PC-3 (cell line): ENCODE data around the gene SDCBP2. TPM values are rescaled to one million over a fixed set of nuclear protein-coding genes. Genes with fewer than 3 reads are reported as not detected.

Experiments
- ATAC-seq: fragments of 200-7000 bp; cut with Tn5 transposase; 2 replicates; pipeline ENCODE4 v1.9.1; 2020; ENCODE audit warnings: mild to moderate bottlenecking, moderate library complexity
- BruUV-seq: library from RNA; stranded (reverse); fragments of 400-500 nt; replicated peaks from 2 replicates; lab custom pipeline; 2021; lab: Mats Ljungman, UMichigan
- CTCF ChIA-PET: fragments of 300-600 bp; sonication (Branson Sonifier 250); formaldehyde crosslinking; loops from one replicate; lab custom pipeline; 2022; ENCODE audit warnings: antibody characterized with exemption; lab: Charles Lee
- POLR2A ChIA-PET: fragments of 300-600 bp; sonication (Branson Sonifier 250); formaldehyde crosslinking; loops from one replicate; lab custom pipeline; 2022; ENCODE audit warnings: antibody characterized with exemption; ENCODE audit not compliant: unreplicated experiment; lab: Charles Lee
- DNase-seq: peaks from one replicate; pipeline ENCODE4 v3.0.0-alpha.2; 2015
- H2AFZ ChIP-seq: fragments of 300-600 bp; sonication (generic); 2 replicates; pipeline ENCODE4 v1.6.0; 2016; ENCODE audit warnings: antibody characterized with exemption, low read length
- H3F3A ChIP-seq: fragments of 300-600 bp; sonication (generic); one replicate; pipeline ENCODE4 v1.6.0; 2017; ENCODE audit warnings: antibody characterized with exemption, low read length, control low read depth, mild to moderate bottlenecking; ENCODE audit not compliant: unreplicated experiment
- H3K27ac ChIP-seq: fragments of 300-600 bp; sonication (generic); 2 replicates; pipeline ENCODE4 v1.5.1; 2016; ENCODE audit warnings: mild to moderate bottlenecking, low read length
- H3K27me3 ChIP-seq: fragments of 300-600 bp; sonication (generic); 2 replicates; pipeline ENCODE4 v1.6.1; 2016; ENCODE audit warnings: low read length, mixed read lengths
- H3K36me3 ChIP-seq: fragments of 300-600 bp; sonication (generic); 2 replicates; pipeline ENCODE4 v1.6.1; 2016; ENCODE audit warnings: low read depth, mixed run types, low read length, mixed read lengths
- H3K4me1 ChIP-seq: fragments of 300-600 bp; sonication (generic); 2 replicates; pipeline ENCODE4 v1.5.1; 2016; ENCODE audit warnings: low read length; ENCODE audit not compliant: insufficient read depth
- H3K4me2 ChIP-seq: fragments of 300-600 bp; sonication (generic); 2 replicates; pipeline ENCODE4 v1.6.0; 2016; ENCODE audit warnings: low read length
- H3K4me3 ChIP-seq: fragments of 300-600 bp; sonication (generic); 2 replicates; pipeline ENCODE4 v1.5.1; 2016; ENCODE audit warnings: mild to moderate bottlenecking, low read length, mixed read lengths
- H3K79me2 ChIP-seq: fragments of 300-600 bp; sonication (generic); 2 replicates; pipeline ENCODE4 v1.6.1; 2017; ENCODE audit warnings: low read length, mixed read lengths
- H3K9ac ChIP-seq: fragments of 300-600 bp; sonication (generic); 2 replicates; pipeline ENCODE4 v1.6.0; 2016; ENCODE audit warnings: mild to moderate bottlenecking, low read length
- H3K9me2 ChIP-seq: fragments of 300-600 bp; sonication (generic); replicated peaks from 2 replicates; pipeline ENCODE4 v1.6.1; 2016; ENCODE audit warnings: mixed run types, low read length, mixed read lengths
- H3K9me3 ChIP-seq: fragments of 300-600 bp; sonication (generic); 2 replicates; pipeline ENCODE4 v1.6.1; 2016; ENCODE audit warnings: low read length, mixed read lengths
- H4K20me1 ChIP-seq: fragments of 300-600 bp; sonication (generic); 2 replicates; pipeline ENCODE4 v1.6.1; 2016; ENCODE audit warnings: low read length, mixed read lengths
- CTCF ChIP-seq: fragments of 300-600 bp; sonication (generic); conservative IDR thresholded peaks from 2 replicates; pipeline ENCODE4 v1.5.1; 2017; ENCODE audit warnings: antibody characterized with exemption, low read depth, mild to moderate bottlenecking, low read length
- EZH2 ChIP-seq: fragments of 300-600 bp; sonication (generic); IDR thresholded peaks from one replicate; pipeline ENCODE4 v1.6.1; 2017; ENCODE audit warnings: antibody characterized with exemption, mild to moderate bottlenecking, low read length; ENCODE audit not compliant: unreplicated experiment
- EZH2phosphoT487 ChIP-seq: fragments of 300-600 bp; sonication (generic); IDR thresholded peaks from 2 replicates; pipeline ENCODE4 v1.6.1; 2018; ENCODE audit warnings: mild to moderate bottlenecking, antibody characterized with exemption, low read length, borderline replicate concordance
- intact Hi-C: fragments of 100-400 bp; cut with micrococcal nuclease; formaldehyde crosslinking; loops from 2 replicates; pipeline ENCODE4 v1.9.0; 2023
- total RNA-seq: library from RNA; depleted of rRNA; stranded (reverse); fragments of >200 nt; gene quantifications from 2 replicates; pipeline ENCODE4 v1.2.3, GENCODE V29; 2014

Gene SDCBP2
- total RNA-seq, 1 experiment from 2014 or later: 14.4 TPM

- Histone ChIP-seq H3K4me3 (no peak overlapping the region), H3K36me3 (no peaks in the 10 kb centered on the region), H3K9ac (no peak overlapping the region), H3F3A (no peaks in the 10 kb centered on the region), H3K79me2 (no peaks in the 10 kb centered on the region), H3K4me1 (no peaks in the 10 kb centered on the region), H3K4me2 (no peak overlapping the region), H2AFZ (no peak overlapping the region), H3K9me3 (no peaks in the 10 kb centered on the region), H3K27me3 (no peaks in the 10 kb centered on the region), H4K20me1 (no peaks in the 10 kb centered on the region), H3K27ac (no peak overlapping the region), H3K9me2 (no peaks in the 10 kb centered on the region)
- TF ChIP-seq CTCF: no peak
- no peak for TF ChIP-seq EZH2phosphoT487
- ATAC-seq: no peak
- POLR2A ChIA-PET: no interaction called here
- no TSS peak for BruUV-seq
- CTCF ChIA-PET: no interaction called here
- intact Hi-C loops: no loop called here
- DNase-seq: no peak
Measured at GRCh38 chr20:1307571-1307971, 21.4 kb downstream of the SDCBP2 start.

GRCh38 chr20:1307171-1307570 is 21.8 kb downstream of the SDCBP2 start:
- Histone ChIP-seq H3F3A (no peaks in the 10 kb centered on the region), H3K27ac (no peak overlapping the region), H2AFZ (no peak overlapping the region), H3K27me3 (no peaks in the 10 kb centered on the region), H3K4me1 (no peaks in the 10 kb centered on the region), H3K4me3 (no peak overlapping the region), H4K20me1 (no peaks in the 10 kb centered on the region), H3K36me3 (no peaks in the 10 kb centered on the region), H3K9ac (no peak overlapping the region), H3K79me2 (no peaks in the 10 kb centered on the region), H3K9me2 (no peaks in the 10 kb centered on the region), H3K9me3 (no peaks in the 10 kb centered on the region), H3K4me2 (no peak overlapping the region)
- DNase-seq (no peak), ATAC-seq (no peak)
- ChIA-PET CTCF (no interaction called here), POLR2A (no interaction called here)
- TF ChIP-seq EZH2: no peak
- no peak for TF ChIP-seq CTCF
- no peak for TF ChIP-seq EZH2phosphoT487
- no TSS peak for BruUV-seq
- intact Hi-C loops: no loop called here

GRCh38 chr20:1306316-1307135 is 22.4 kb downstream of the SDCBP2 start:
- ChIA-PET CTCF (no interaction called here), POLR2A (no interaction called here)
- TF ChIP-seq EZH2phosphoT487 (no peak), EZH2 (no peak), CTCF (no peak)
- intact Hi-C loops: no loop called here
- Histone ChIP-seq H3K79me2 (no peaks in the 10 kb centered on the region), H3K9ac (no peak overlapping the region), H3K27ac (no peak overlapping the region), H3K9me2 (no peaks in the 10 kb centered on the region), H3K36me3 (no peaks in the 10 kb centered on the region), H3F3A (no peaks in the 10 kb centered on the region), H3K9me3 (no peaks in the 10 kb centered on the region), H3K4me3 (no peak overlapping the region), H4K20me1 (no peaks in the 10 kb centered on the region), H3K4me1 (no peaks in the 10 kb centered on the region), H3K4me2 (no peak overlapping the region), H2AFZ (no peak overlapping the region), H3K27me3 (no peaks in the 10 kb centered on the region)
- ATAC-seq (no peak), DNase-seq (no peak)
- BruUV-seq: no TSS peak
